ENCODE data around the gene FAT1. TPM values are rescaled to one million over a fixed set of nuclear protein-coding genes. Genes with fewer than 3 reads are reported as not detected.

FAT1 gene
- total and polyA plus RNA-seq, 8 donors, result 8.2 to 272 (median 60.4) TPM

- H3K27me3 ChIP-seq, result no peaks in the 10 kb centered on the region
- no peak for TF ChIP-seq CTCF (IDR thresholded peaks at IDR 0.05)
- no peak for TF ChIP-seq POLR2A (IDR thresholded peaks at IDR 0.05)
- TF ChIP-seq POLR2AphosphoS5 (IDR thresholded peaks at IDR 0.05), result no peak
- no peak for TF ChIP-seq EP300 (IDR thresholded peaks at IDR 0.05)
- H3K4me3 ChIP-seq, result no peak overlapping the region
- no peaks in the 10 kb centered on the region for H3K9me3 ChIP-seq
- intact Hi-C loops (cut with DNase I; ENCODE audit: low total_unique reads), result no loop called here
- peaks cover 0 to 69% (median 66%) of the 10 kb centered on the region in 4 donors for H3K36me3 ChIP-seq
- no peak overlapping the region for H3K27ac ChIP-seq
- no peaks in the 10 kb centered on the region for H3K4me1 ChIP-seq
- no peak for DNase-seq
Observed at GRCh38 chr4:186633844-186634243, 89.8 kb downstream of the FAT1 start.

GRCh38 chr4:186630128-186630527, 93.5 kb downstream of the FAT1 start:
- H3K4me1 ChIP-seq, result no peaks in the 10 kb centered on the region
- no peak for DNase-seq
- TF ChIP-seq CTCF (IDR thresholded peaks at IDR 0.05) (no peak), POLR2AphosphoS5 (IDR thresholded peaks at IDR 0.05) (no peak), POLR2A (IDR thresholded peaks at IDR 0.05) (no peak), EP300 (IDR thresholded peaks at IDR 0.05) (no peak)
- no peak overlapping the region for H3K4me3 ChIP-seq
- no peak overlapping the region for H3K27ac ChIP-seq
- H3K36me3 ChIP-seq, result peaks cover 0 to 67% (median 67%) of the 10 kb centered on the region in 4 donors
- intact Hi-C loops (cut with DNase I; ENCODE audit: low total_unique reads), result no loop called here
- WGBS, 5 donors, result 91 to 96% (median 94%) methylated on average over 6 of the region's 6 CpGs
- no peaks in the 10 kb centered on the region for H3K9me3 ChIP-seq
- no peaks in the 10 kb centered on the region for H3K27me3 ChIP-seq

GRCh38 chr4:186628058-186628711, 95.5 kb downstream of the FAT1 start:
- TF ChIP-seq POLR2A (IDR thresholded peaks at IDR 0.05), result no peak
- no peak for TF ChIP-seq CTCF (IDR thresholded peaks at IDR 0.05)
- no peak for TF ChIP-seq POLR2AphosphoS5 (IDR thresholded peaks at IDR 0.05)
- TF ChIP-seq EP300 (IDR thresholded peaks at IDR 0.05), result no peak
- no peaks in the 10 kb centered on the region for H3K4me1 ChIP-seq
- H3K27me3 ChIP-seq, result no peaks in the 10 kb centered on the region
- intact Hi-C loops (cut with DNase I; ENCODE audit: low total_unique reads), result no loop called here
- whole genome bisulfite sequencing, 5 donors, result 77 to 89% (median 86%) methylated on average over 21 of the region's 21 CpGs
- H3K36me3 ChIP-seq, result peaks cover 0 to 65% (median 58%) of the 10 kb centered on the region in 4 donors
- DNase-seq, result peak in 1 of 2 donors; percentile 28
- H3K9me3 ChIP-seq, result no peaks in the 10 kb centered on the region
- no peak overlapping the region for H3K4me3 ChIP-seq
- no peak overlapping the region for H3K27ac ChIP-seq

- Histone ChIP-seq H3K4me1 (no peaks in the 10 kb centered on the region), H3K4me3 (no peak overlapping the region), H3K27ac (no peak overlapping the region), H3K9me3 (no peaks in the 10 kb centered on the region), H3K36me3 (peaks cover 0 to 64% (median 57%) of the 10 kb centered on the region in 4 donors), H3K27me3 (no peaks in the 10 kb centered on the region)
- 74 to 83% (median 81%) methylated on average over 10 of the region's 10 CpGs for WGBS, 5 donors
- intact Hi-C loops (cut with DNase I; ENCODE audit: low total_unique reads), result no loop called here
- no peak for TF ChIP-seq POLR2AphosphoS5 (IDR thresholded peaks at IDR 0.05)
- no peak for TF ChIP-seq CTCF (IDR thresholded peaks at IDR 0.05)
- no peak for TF ChIP-seq POLR2A (IDR thresholded peaks at IDR 0.05)
- TF ChIP-seq EP300 (IDR thresholded peaks at IDR 0.05), result no peak
- no peak for DNase-seq
Observed at GRCh38 chr4:186627226-186627865, 96.3 kb downstream of the FAT1 start.
